Measurements from ENCODE around the gene LYZL2. TPM values are rescaled to one million over a fixed set of nuclear protein-coding genes. Genes with fewer than 3 reads are reported as not detected.
A peak's percentile ranks its signal among the peaks of the same experiment; 100 is the strongest.
"Not testable (repeated sequence)": the region's sequence is repeated elsewhere in the genome, so short reads cannot be mapped to it uniquely, and the experiment has no call there.

Gene LYZL2
- total and polyA plus RNA-seq, 2 of the 8 experiments (the other 6 are each of a cell fraction or from before 2014, with no cell fraction given) = not detected

- H3K4ac ChIP-seq (replicated peaks; ENCODE audit: insufficient read length, low read depth, low read length); H3K36me3 ChIP-seq (ENCODE audit: control insufficient read depth in 2 of 4, insufficient read depth in 4 of 4, low read length in 3 of 4); H4K8ac ChIP-seq (ENCODE audit: extremely low read depth, insufficient read depth, low read length); H3K9ac ChIP-seq (replicated peaks in 1 of 4; ENCODE audit: extremely low read depth in 1 of 4, low read depth in 3 of 4, low read length in 3 of 4); H3K27ac ChIP-seq (ENCODE audit: low read depth, low read length); H3K18ac ChIP-seq (ENCODE audit: extremely low read depth, low read length); H2AFZ ChIP-seq (ENCODE audit: low read length); H2BK120ac ChIP-seq (replicated peaks; ENCODE audit: low read depth, low read length); H3K23ac ChIP-seq (ENCODE audit: insufficient read length); H4K5ac ChIP-seq (ENCODE audit: insufficient read length, low read depth, low read length); H2BK5ac ChIP-seq (ENCODE audit: low read depth, low read length); H3K4me2 ChIP-seq (ENCODE audit: insufficient read depth in 1 of 2, low read depth in 2 of 2, low read length in 2 of 2); H2BK20ac ChIP-seq (ENCODE audit: low read length); H2BK12ac ChIP-seq (ENCODE audit: low read depth, low read length); H3K79me2 ChIP-seq (ENCODE audit: control insufficient read depth in 1 of 2, insufficient read depth in 2 of 2, low read length in 2 of 2); DNase-seq (ENCODE audit: low read depth in 1 of 2, low spot score in 2 of 2); H3K79me1 ChIP-seq (ENCODE audit: low read depth, low read length); H4K20me1 ChIP-seq (replicated peaks in 1 of 2; ENCODE audit: control insufficient read depth in 1 of 2, insufficient read depth in 2 of 2, low read length in 2 of 2); H3K27me3 ChIP-seq (replicated peaks in 1 of 4; ENCODE audit: control insufficient read depth in 3 of 4, extremely low read depth in 1 of 4, insufficient read depth in 3 of 4, low read length in 3 of 4); H2BK15ac ChIP-seq (ENCODE audit: low read length); CTCF ChIA-PET (ENCODE audit: partially characterized antibody); FAIRE-seq; H3K4me1 ChIP-seq (replicated peaks in 1 of 4; ENCODE audit: control insufficient read depth in 3 of 4, insufficient read depth in 4 of 4, low read length in 3 of 4); H3K9me3 ChIP-seq (ENCODE audit: insufficient read depth in 2 of 2, low read depth in 1 of 2, low read length in 1 of 2); H3K23me2 ChIP-seq (ENCODE audit: low read depth, low read length); H3K4me3 ChIP-seq (ENCODE audit: extremely low read depth in 1 of 4, insufficient read depth in 2 of 4, low read depth in 3 of 4, low read length in 4 of 4); H3K14ac ChIP-seq (ENCODE audit: insufficient read length); H4K91ac ChIP-seq (replicated peaks; ENCODE audit: insufficient read length, low read length); H3K56ac ChIP-seq (replicated peaks; ENCODE audit: insufficient read length, low read depth, low read length); POLR2A ChIA-PET (ENCODE audit: partially characterized antibody); H2AK5ac ChIP-seq (ENCODE audit: low read depth, low read length): not testable (repeated sequence)
- 87% methylated on average over 8 of the region's 11 CpGs; no CpG with 5 or more reads in 1 of the 2 experiments for WGBS, 2 experiments (ENCODE audit: extremely low coverage in 1 of 2, insufficient coverage in 1 of 2, insufficient read length in 1 of 2, insufficient replicate concordance in 2 of 2, low coverage in 1 of 2, low lambda C conversion rate in 2 of 2, missing lambda C conversion rate in 1 of 2)
Observed at GRCh38 chr10:30667982-30668381, 38.4 kb upstream of the LYZL2 start.

- H3K14ac ChIP-seq (ENCODE audit: insufficient read length); H2BK15ac ChIP-seq (ENCODE audit: low read length); DNase-seq (ENCODE audit: low read depth in 1 of 2, low spot score in 2 of 2); H3K4me1 ChIP-seq (replicated peaks in 1 of 4; ENCODE audit: control insufficient read depth in 3 of 4, insufficient read depth in 4 of 4, low read length in 3 of 4); H3K27me3 ChIP-seq (replicated peaks in 1 of 4; ENCODE audit: control insufficient read depth in 3 of 4, extremely low read depth in 1 of 4, insufficient read depth in 3 of 4, low read length in 3 of 4); H2BK12ac ChIP-seq (ENCODE audit: low read depth, low read length); H4K91ac ChIP-seq (replicated peaks; ENCODE audit: insufficient read length, low read length); H3K4me3 ChIP-seq (ENCODE audit: extremely low read depth in 1 of 4, insufficient read depth in 2 of 4, low read depth in 3 of 4, low read length in 4 of 4); H3K4me2 ChIP-seq (ENCODE audit: insufficient read depth in 1 of 2, low read depth in 2 of 2, low read length in 2 of 2); H2AK5ac ChIP-seq (ENCODE audit: low read depth, low read length); H3K18ac ChIP-seq (ENCODE audit: extremely low read depth, low read length); H3K27ac ChIP-seq (ENCODE audit: low read depth, low read length); H4K5ac ChIP-seq (ENCODE audit: insufficient read length, low read depth, low read length); H2BK20ac ChIP-seq (ENCODE audit: low read length); H3K4ac ChIP-seq (replicated peaks; ENCODE audit: insufficient read length, low read depth, low read length); H3K79me1 ChIP-seq (ENCODE audit: low read depth, low read length); H3K56ac ChIP-seq (replicated peaks; ENCODE audit: insufficient read length, low read depth, low read length); H3K79me2 ChIP-seq (ENCODE audit: control insufficient read depth in 1 of 2, insufficient read depth in 2 of 2, low read length in 2 of 2); POLR2A ChIA-PET (ENCODE audit: partially characterized antibody); H3K9ac ChIP-seq (replicated peaks in 1 of 4; ENCODE audit: extremely low read depth in 1 of 4, low read depth in 3 of 4, low read length in 3 of 4); H3K23me2 ChIP-seq (ENCODE audit: low read depth, low read length); H3K36me3 ChIP-seq (ENCODE audit: control insufficient read depth in 2 of 4, insufficient read depth in 4 of 4, low read length in 3 of 4); H2BK5ac ChIP-seq (ENCODE audit: low read depth, low read length); H4K20me1 ChIP-seq (replicated peaks in 1 of 2; ENCODE audit: control insufficient read depth in 1 of 2, insufficient read depth in 2 of 2, low read length in 2 of 2); H3K23ac ChIP-seq (ENCODE audit: insufficient read length); H4K8ac ChIP-seq (ENCODE audit: extremely low read depth, insufficient read depth, low read length); H3K9me3 ChIP-seq (ENCODE audit: insufficient read depth in 2 of 2, low read depth in 1 of 2, low read length in 1 of 2); H2BK120ac ChIP-seq (replicated peaks; ENCODE audit: low read depth, low read length): not testable (repeated sequence)
- WGBS, 2 experiments (ENCODE audit: extremely low coverage in 1 of 2, insufficient coverage in 1 of 2, insufficient read length in 1 of 2, insufficient replicate concordance in 2 of 2, low coverage in 1 of 2, low lambda C conversion rate in 2 of 2, missing lambda C conversion rate in 1 of 2) = 89% methylated on average over 5 of the region's 7 CpGs; no CpG with 5 or more reads in 1 of the 2 experiments
- peak overlapping the region; percentile 53; the same call in 1 of the 2 replicates for H2AFZ ChIP-seq (ENCODE audit: low read length)
- peak; percentile 74 for FAIRE-seq
- CTCF ChIA-PET (ENCODE audit: partially characterized antibody) = interaction anchor here (2.0 kb wide), 1 partner anchor 24 kb away, joined by 6 read pairs; no protein-coding TSS in a partner anchor
Observed at GRCh38 chr10:30663403-30663802, 33.9 kb upstream of the LYZL2 start.
